WTC11 (cell line): Measurements from ENCODE around the gene TAS1R1. TPM values are rescaled to one million over a fixed set of nuclear protein-coding genes. Genes with fewer than 3 reads are reported as not detected.

Source experiments
- ATAC-seq: fragments of 200-7000 bp; cut with Tn5 transposase; 2 replicates; pipeline ENCODE4 v1.10.0; 2021; ENCODE audit warnings: mild to moderate bottlenecking, moderate library complexity
- CTCF ChIA-PET: fragments of 300-600 bp; sonication (Branson Sonifier 250); formaldehyde crosslinking; loops from one replicate; lab custom pipeline; 2021; ENCODE audit warnings: antibody characterized with exemption; lab: Charles Lee
- POLR2A ChIA-PET: fragments of 350-600 bp; sonication (Branson Sonifier 250); formaldehyde crosslinking; loops from one replicate; lab custom pipeline; 2021; ENCODE audit warnings: antibody characterized with exemption; lab: Charles Lee
- DNase-seq: peaks from one replicate; pipeline ENCODE4 v3.0.0; 2021; ENCODE audit warnings: low spot score
- H3K27ac Mint-ChIP-seq: 2 replicates; pipeline ENCODE4 v1.8.0; 2021; ENCODE audit warnings: mixed read lengths
- H3K27me3 Mint-ChIP-seq: 2 replicates; pipeline ENCODE4 v1.8.0; 2021; ENCODE audit warnings: low read depth, mild to moderate bottlenecking, moderate library complexity, mixed read lengths
- H3K36me3 Mint-ChIP-seq: 2 replicates; pipeline ENCODE4 v1.8.0; 2021; ENCODE audit warnings: mixed read lengths
- H3K4me1 Mint-ChIP-seq: 2 replicates; pipeline ENCODE4 v1.8.0; 2022; ENCODE audit warnings: mixed read lengths
- H3K4me3 Mint-ChIP-seq: 2 replicates; pipeline ENCODE4 v1.8.0; 2021; ENCODE audit warnings: mild to moderate bottlenecking, moderate library complexity, mixed read lengths
- H3K9me3 Mint-ChIP-seq: 2 replicates; pipeline ENCODE4 v1.8.0; 2021; ENCODE audit warnings: mixed read lengths
- ATF1 ChIP-seq: sonication (generic); formaldehyde crosslinking; IDR thresholded peaks from 2 replicates; pipeline ENCODE4 v1.8.1; 2023; ENCODE audit warnings: mild to moderate bottlenecking, moderate library complexity, missing genetic modification reagents
- CBFB ChIP-seq: sonication (generic); formaldehyde crosslinking; IDR thresholded peaks from 2 replicates; pipeline ENCODE4 v1.8.1; 2022; ENCODE audit warnings: mild to moderate bottlenecking, low read depth, missing genetic modification reagents
- ETV6 ChIP-seq: sonication (generic); formaldehyde crosslinking; IDR thresholded peaks from 2 replicates; pipeline ENCODE4 v1.8.1; 2022; ENCODE audit warnings: mild to moderate bottlenecking, missing genetic modification reagents
- JUN ChIP-seq: sonication (generic); formaldehyde crosslinking; IDR thresholded peaks from 2 replicates; pipeline ENCODE4 v1.8.0; 2023; ENCODE audit warnings: mild to moderate bottlenecking, missing genetic modification reagents
- MYBL2 ChIP-seq: sonication (generic); formaldehyde crosslinking; IDR thresholded peaks from 2 replicates; pipeline ENCODE4 v1.8.1; 2023; ENCODE audit warnings: mild to moderate bottlenecking, moderate library complexity, missing genetic modification reagents
- NFYB ChIP-seq: sonication (generic); formaldehyde crosslinking; conservative IDR thresholded peaks from 2 replicates; pipeline ENCODE4 v1.8.0; 2022; ENCODE audit warnings: low read depth, missing genetic modification reagents
- PREB ChIP-seq: sonication (generic); formaldehyde crosslinking; IDR thresholded peaks from 2 replicates; pipeline ENCODE4 v1.8.1; 2022; ENCODE audit warnings: mild to moderate bottlenecking, missing genetic modification reagents, moderate library complexity, borderline replicate concordance
- RORB ChIP-seq: fragments of 250-450 bp; sonication (Bioruptor Pico); IDR thresholded peaks from 2 replicates; pipeline ENCODE4 v1.9.0; 2021; ENCODE audit warnings: mild to moderate bottlenecking
- SMAD3 ChIP-seq: sonication (generic); formaldehyde crosslinking; IDR thresholded peaks from 2 replicates; pipeline ENCODE4 v1.8.0; 2022; ENCODE audit warnings: missing genetic modification reagents, mild to moderate bottlenecking, borderline replicate concordance
- SP1 ChIP-seq: sonication (generic); formaldehyde crosslinking; conservative IDR thresholded peaks from 2 replicates; pipeline ENCODE4 v1.8.1; 2022; ENCODE audit warnings: missing genetic modification reagents
- TEAD1 ChIP-seq: sonication (generic); formaldehyde crosslinking; IDR thresholded peaks from 2 replicates; pipeline ENCODE4 v1.8.0; 2022; ENCODE audit warnings: mild to moderate bottlenecking, missing genetic modification reagents
- ZBTB43 ChIP-seq: sonication (generic); formaldehyde crosslinking; IDR thresholded peaks from 2 replicates; pipeline ENCODE4 v1.8.1; 2023; ENCODE audit warnings: mild to moderate bottlenecking, missing genetic modification reagents
- ZNF317 ChIP-seq: sonication (generic); formaldehyde crosslinking; IDR thresholded peaks from 2 replicates; pipeline ENCODE4 v1.8.1; 2023; ENCODE audit warnings: low read depth, mild to moderate bottlenecking, moderate library complexity, missing genetic modification reagents, borderline replicate concordance
- ZNF396 ChIP-seq: fragments of 250-450 bp; sonication (Bioruptor Pico); IDR thresholded peaks from 2 replicates; pipeline ENCODE4 v1.8.0; 2021; ENCODE audit warnings: mild to moderate bottlenecking, moderate library complexity, borderline replicate concordance
- ZNF416 ChIP-seq: fragments of 250-450 bp; sonication (Bioruptor Pico); IDR thresholded peaks from 2 replicates; pipeline ENCODE4 v1.9.0; 2021; ENCODE audit warnings: mild to moderate bottlenecking, inconsistent platforms
- ZNF423 ChIP-seq: fragments of 250-450 bp; sonication (Bioruptor Pico); IDR thresholded peaks from 2 replicates; pipeline ENCODE4 v2.1.2; 2022; ENCODE audit warnings: mild to moderate bottlenecking, moderate library complexity
- total RNA-seq: library from RNA; stranded (reverse); gene quantifications from 3 replicates; pipeline ENCODE4 v1.2.3, GENCODE V29; 2021
- TF ChIP-seq, protein P1 (sequence below): sonication (generic); formaldehyde crosslinking; IDR thresholded peaks from 2 replicates; pipeline ENCODE4 v1.8.1; 2022; ENCODE audit warnings: low read depth, missing genetic modification reagents, borderline replicate concordance
- TF ChIP-seq, protein P2 (sequence below): sonication (generic); formaldehyde crosslinking; IDR thresholded peaks from 2 replicates; pipeline ENCODE4 v1.8.0; 2023; ENCODE audit warnings: missing genetic modification reagents, mild to moderate bottlenecking, borderline replicate concordance
- TF ChIP-seq, protein P3 (sequence below): sonication (generic); formaldehyde crosslinking; IDR thresholded peaks from 2 replicates; pipeline ENCODE4 v1.8.1; 2022; ENCODE audit warnings: low read depth, mild to moderate bottlenecking, moderate library complexity, missing genetic modification reagents, borderline replicate concordance

TAS1R1 gene
- total RNA-seq, 1 experiment from 2014 or later = 0.11 TPM

DNA sequence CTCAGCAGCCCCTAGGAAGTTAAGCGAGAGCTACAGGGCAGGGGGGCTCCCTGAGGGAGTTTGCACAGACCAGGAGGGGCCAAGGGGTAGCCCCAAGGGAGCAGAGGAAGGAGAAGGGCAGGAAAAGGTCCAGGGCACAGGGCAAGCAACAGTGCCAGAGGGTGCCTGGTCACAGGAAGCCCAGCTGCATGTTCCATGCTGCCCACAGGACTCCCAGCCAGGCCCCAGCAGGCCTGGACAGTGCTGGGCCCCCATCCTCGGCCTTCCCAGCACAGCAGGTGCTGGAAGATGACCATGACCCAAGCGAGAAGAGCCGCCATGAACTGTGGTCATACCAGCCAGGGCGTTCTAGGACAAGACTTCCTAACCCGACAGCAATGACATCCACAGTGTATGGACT, 36.5 kb downstream of the TAS1R1 start (continued):
- no peak for TF ChIP-seq ZNF317 (CRISPR knock-in tag)

DNA sequence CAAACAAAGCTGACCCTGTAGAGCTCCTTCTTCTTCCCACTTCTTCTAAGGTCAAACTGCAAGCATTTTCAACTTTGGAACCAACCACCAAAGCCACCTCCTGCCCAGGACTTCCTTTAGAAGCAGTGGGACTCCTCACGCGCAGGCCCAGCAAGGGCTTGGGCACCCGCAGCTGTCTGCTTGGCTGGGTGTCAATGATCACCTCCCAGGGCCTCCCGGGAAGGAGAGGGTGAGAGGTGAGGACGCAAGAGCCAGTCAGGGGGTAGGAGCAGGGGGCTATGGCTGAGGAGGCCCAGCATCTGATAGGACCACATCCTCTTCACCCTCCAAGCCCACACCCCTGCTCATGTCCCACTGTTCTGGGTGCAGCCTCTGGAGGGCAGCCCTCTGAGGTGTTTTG, 37.3 kb downstream of the TAS1R1 start:
- TF ChIP-seq MYBL2 (CRISPR knock-in tag) = no peak
- TF ChIP-seq JUN (CRISPR knock-in tag) = no peak
- TF ChIP-seq ETV6 (CRISPR knock-in tag) = no peak
- TF ChIP-seq ZNF396 (CRISPR knock-in tag) = no peak
- TF ChIP-seq, protein P1, sequence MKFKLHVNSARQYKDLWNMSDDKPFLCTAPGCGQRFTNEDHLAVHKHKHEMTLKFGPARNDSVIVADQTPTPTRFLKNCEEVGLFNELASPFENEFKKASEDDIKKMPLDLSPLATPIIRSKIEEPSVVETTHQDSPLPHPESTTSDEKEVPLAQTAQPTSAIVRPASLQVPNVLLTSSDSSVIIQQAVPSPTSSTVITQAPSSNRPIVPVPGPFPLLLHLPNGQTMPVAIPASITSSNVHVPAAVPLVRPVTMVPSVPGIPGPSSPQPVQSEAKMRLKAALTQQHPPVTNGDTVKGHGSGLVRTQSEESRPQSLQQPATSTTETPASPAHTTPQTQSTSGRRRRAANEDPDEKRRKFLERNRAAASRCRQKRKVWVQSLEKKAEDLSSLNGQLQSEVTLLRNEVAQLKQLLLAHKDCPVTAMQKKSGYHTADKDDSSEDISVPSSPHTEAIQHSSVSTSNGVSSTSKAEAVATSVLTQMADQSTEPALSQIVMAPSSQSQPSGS = no peak
- TF ChIP-seq SP1 (CRISPR knock-in tag) = no peak
- TF ChIP-seq PREB (CRISPR knock-in tag) = no peak
- TF ChIP-seq ZNF317 (CRISPR knock-in tag) = no peak
- TF ChIP-seq ZNF416 (CRISPR knock-in tag) = no peak
- TF ChIP-seq, protein P2, sequence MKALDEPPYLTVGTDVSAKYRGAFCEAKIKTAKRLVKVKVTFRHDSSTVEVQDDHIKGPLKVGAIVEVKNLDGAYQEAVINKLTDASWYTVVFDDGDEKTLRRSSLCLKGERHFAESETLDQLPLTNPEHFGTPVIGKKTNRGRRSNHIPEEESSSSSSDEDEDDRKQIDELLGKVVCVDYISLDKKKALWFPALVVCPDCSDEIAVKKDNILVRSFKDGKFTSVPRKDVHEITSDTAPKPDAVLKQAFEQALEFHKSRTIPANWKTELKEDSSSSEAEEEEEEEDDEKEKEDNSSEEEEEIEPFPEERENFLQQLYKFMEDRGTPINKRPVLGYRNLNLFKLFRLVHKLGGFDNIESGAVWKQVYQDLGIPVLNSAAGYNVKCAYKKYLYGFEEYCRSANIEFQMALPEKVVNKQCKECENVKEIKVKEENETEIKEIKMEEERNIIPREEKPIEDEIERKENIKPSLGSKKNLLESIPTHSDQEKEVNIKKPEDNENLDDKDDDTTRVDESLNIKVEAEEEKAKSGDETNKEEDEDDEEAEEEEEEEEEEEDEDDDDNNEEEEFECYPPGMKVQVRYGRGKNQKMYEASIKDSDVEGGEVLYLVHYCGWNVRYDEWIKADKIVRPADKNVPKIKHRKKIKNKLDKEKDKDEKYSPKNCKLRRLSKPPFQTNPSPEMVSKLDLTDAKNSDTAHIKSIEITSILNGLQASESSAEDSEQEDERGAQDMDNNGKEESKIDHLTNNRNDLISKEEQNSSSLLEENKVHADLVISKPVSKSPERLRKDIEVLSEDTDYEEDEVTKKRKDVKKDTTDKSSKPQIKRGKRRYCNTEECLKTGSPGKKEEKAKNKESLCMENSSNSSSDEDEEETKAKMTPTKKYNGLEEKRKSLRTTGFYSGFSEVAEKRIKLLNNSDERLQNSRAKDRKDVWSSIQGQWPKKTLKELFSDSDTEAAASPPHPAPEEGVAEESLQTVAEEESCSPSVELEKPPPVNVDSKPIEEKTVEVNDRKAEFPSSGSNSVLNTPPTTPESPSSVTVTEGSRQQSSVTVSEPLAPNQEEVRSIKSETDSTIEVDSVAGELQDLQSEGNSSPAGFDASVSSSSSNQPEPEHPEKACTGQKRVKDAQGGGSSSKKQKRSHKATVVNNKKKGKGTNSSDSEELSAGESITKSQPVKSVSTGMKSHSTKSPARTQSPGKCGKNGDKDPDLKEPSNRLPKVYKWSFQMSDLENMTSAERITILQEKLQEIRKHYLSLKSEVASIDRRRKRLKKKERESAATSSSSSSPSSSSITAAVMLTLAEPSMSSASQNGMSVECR (CRISPR knock-in tag) = no peak
- CTCF ChIA-PET = no interaction called here
- peaks cover 30% of the 10 kb centered on the region for H3K36me3 Mint-ChIP-seq

GRCh38 chr1:6592865-6593593, 37.9 kb downstream of the TAS1R1 start:
- TF ChIP-seq RORB (CRISPR knock-in tag) = no peak
- TF ChIP-seq, protein P3, sequence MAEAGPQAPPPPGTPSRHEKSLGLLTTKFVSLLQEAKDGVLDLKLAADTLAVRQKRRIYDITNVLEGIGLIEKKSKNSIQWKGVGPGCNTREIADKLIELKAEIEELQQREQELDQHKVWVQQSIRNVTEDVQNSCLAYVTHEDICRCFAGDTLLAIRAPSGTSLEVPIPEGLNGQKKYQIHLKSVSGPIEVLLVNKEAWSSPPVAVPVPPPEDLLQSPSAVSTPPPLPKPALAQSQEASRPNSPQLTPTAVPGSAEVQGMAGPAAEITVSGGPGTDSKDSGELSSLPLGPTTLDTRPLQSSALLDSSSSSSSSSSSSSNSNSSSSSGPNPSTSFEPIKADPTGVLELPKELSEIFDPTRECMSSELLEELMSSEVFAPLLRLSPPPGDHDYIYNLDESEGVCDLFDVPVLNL (CRISPR knock-in tag) = no peak
- TF ChIP-seq SMAD3 = no peak
- no peak for TF ChIP-seq ZBTB43
- no peak for TF ChIP-seq CBFB (CRISPR knock-in tag)
- no peak for TF ChIP-seq NFYB (CRISPR knock-in tag)
- TF ChIP-seq JUN (CRISPR knock-in tag) = no peak
- TF ChIP-seq MYBL2 (CRISPR knock-in tag) = no peak
- no peak for TF ChIP-seq ZNF423 (CRISPR knock-in tag)
- TF ChIP-seq ZNF317 (CRISPR knock-in tag) = no peak
- no peak for TF ChIP-seq ATF1 (CRISPR knock-in tag)
- no peak for TF ChIP-seq TEAD1
- TF ChIP-seq, all 79 proteins: peak for 0
- Mint-ChIP-seq H3K27ac (no peak overlapping the region), H3K9me3 (no peaks in the 10 kb centered on the region), H3K27me3 (no peaks in the 10 kb centered on the region), H3K4me1 (no peaks in the 10 kb centered on the region), H3K36me3 (peaks cover 30% of the 10 kb centered on the region), H3K4me3 (no peak overlapping the region)
- DNase-seq (no peak), ATAC-seq (no peak)
- POLR2A ChIA-PET = no interaction called here
- CTCF ChIA-PET = no interaction called here

More for the DNA sequence above, 37.3 kb downstream of the TAS1R1 start:
- Mint-ChIP-seq H3K27ac (no peak overlapping the region), H3K4me3 (no peak overlapping the region), H3K4me1 (no peaks in the 10 kb centered on the region), H3K27me3 (no peaks in the 10 kb centered on the region), H3K9me3 (no peaks in the 10 kb centered on the region)
- POLR2A ChIA-PET = no interaction called here
- DNase-seq = no peak
- ATAC-seq = no peak
